HUES6 (cell line): ENCODE results near the gene HOXD11.

Experiments used
- H3K27ac ChIP-seq: 2 replicates; pipeline ENCODE4 v1.7.0; 2013; ENCODE audit warnings: low read depth, mild to moderate bottlenecking, low read length, inconsistent platforms
- H3K27me3 ChIP-seq: 2 replicates; pipeline ENCODE4 v1.6.1; 2013; ENCODE audit warnings: low read length; ENCODE audit not compliant: control insufficient read depth, insufficient read depth
- H3K36me3 ChIP-seq: 2 replicates; pipeline ENCODE4 v1.6.1; 2013; ENCODE audit warnings: low read length; ENCODE audit not compliant: control insufficient read depth, insufficient read depth
- H3K4me1 ChIP-seq: 2 replicates; pipeline ENCODE4 v1.6.1; 2013; ENCODE audit warnings: low read length; ENCODE audit not compliant: control insufficient read depth, insufficient read depth
- H3K4me3 ChIP-seq: 2 replicates; pipeline ENCODE4 v1.5.1; 2013; ENCODE audit warnings: low read depth, low read length
- H3K9ac ChIP-seq: one replicate; pipeline ENCODE4 v1.6.1; 2013; ENCODE audit warnings: mild to moderate bottlenecking, low read length
- H3K9me3 ChIP-seq: 2 replicates; pipeline ENCODE4 v1.6.1; 2013; ENCODE audit warnings: low read depth, low read length; ENCODE audit not compliant: control insufficient read depth, insufficient read depth

The HOXD11 gene

GRCh38 chr2:176096986-176097819 lies 9.9 kb upstream of the HOXD11 start:
- H3K4me3 ChIP-seq: peak overlapping the region; percentile 53
- peaks cover 44% of the 10 kb centered on the region for H3K4me1 ChIP-seq
- peaks cover 100% of the 10 kb centered on the region for H3K27me3 ChIP-seq
- H3K36me3 ChIP-seq: no peaks in the 10 kb centered on the region
- no peak overlapping the region; the same call in 1 of the 2 replicates for H3K27ac ChIP-seq
- peak overlapping the region; percentile 60 for H3K9ac ChIP-seq
- no peaks in the 10 kb centered on the region for H3K9me3 ChIP-seq

GRCh38 chr2:176097820-176098365 lies 9.2 kb upstream of the HOXD11 start:
- no peaks in the 10 kb centered on the region for H3K9me3 ChIP-seq
- H3K4me1 ChIP-seq: peaks cover 44% of the 10 kb centered on the region
- peak overlapping the region; percentile 20 for H3K9ac ChIP-seq
- H3K36me3 ChIP-seq: no peaks in the 10 kb centered on the region
- peaks cover 100% of the 10 kb centered on the region for H3K27me3 ChIP-seq
- H3K27ac ChIP-seq: no peak overlapping the region
- peak overlapping the region; percentile 48 for H3K4me3 ChIP-seq

GRCh38 chr2:176098366-176099158 lies 8.5 kb upstream of the HOXD11 start:
- H3K4me3 ChIP-seq: peak overlapping the region; percentile 48
- H3K9ac ChIP-seq: peak overlapping the region; percentile 10

GRCh38 chr2:176099159-176099727 lies 7.8 kb upstream of the HOXD11 start:
- peak overlapping the region; percentile 48 for H3K4me3 ChIP-seq
- H3K9me3 ChIP-seq: no peaks in the 10 kb centered on the region
- no peaks in the 10 kb centered on the region for H3K36me3 ChIP-seq
- H3K9ac ChIP-seq: peak overlapping the region; percentile 10
- H3K4me1 ChIP-seq: peaks cover 43% of the 10 kb centered on the region
- H3K27me3 ChIP-seq: peaks cover 100% of the 10 kb centered on the region
- H3K27ac ChIP-seq: no peak overlapping the region

More at GRCh38 chr2:176098366-176099158, 8.5 kb upstream of the HOXD11 start:
- H3K27me3 ChIP-seq: peaks cover 100% of the 10 kb centered on the region
- H3K27ac ChIP-seq: no peak overlapping the region
- H3K9me3 ChIP-seq: no peaks in the 10 kb centered on the region
- H3K36me3 ChIP-seq: no peaks in the 10 kb centered on the region
- peaks cover 39% of the 10 kb centered on the region for H3K4me1 ChIP-seq

- Histone ChIP-seq H3K9ac (peak within 1 kb of the TSS; percentile 10), H3K4me3 (peak within 1 kb of the TSS; percentile 48), H3K9me3 (no peaks in the 10 kb centered on the region), H3K36me3 (no peaks in the 10 kb centered on the region), H3K27ac (no peak within 1 kb of the TSS), H3K4me1 (peaks cover 50% of the 10 kb centered on the region), H3K27me3 (peaks cover 100% of the 10 kb centered on the region)
These were observed 7.1 kb upstream of the HOXD11 start, which contains the start of gene HOXD12 for GRCh38 chr2:176099728-176100546. HOXD12 (plus strand) TSS chr2:176099795; CDS start chr2:176099802, 7 bp downstream.

GRCh38 chr2:176100547-176101140 lies 6.4 kb upstream of the HOXD11 start:
- Histone ChIP-seq H3K27me3 (peaks cover 100% of the 10 kb centered on the region), H3K4me3 (peak overlapping the region; percentile 48; the same call in 1 of the 2 replicates), H3K27ac (no peak overlapping the region), H3K9me3 (no peaks in the 10 kb centered on the region), H3K4me1 (peaks cover 54% of the 10 kb centered on the region), H3K9ac (no peak overlapping the region), H3K36me3 (no peaks in the 10 kb centered on the region)

- no peak overlapping the region for H3K4me3 ChIP-seq
- peaks cover 59% of the 10 kb centered on the region for H3K4me1 ChIP-seq
- no peak overlapping the region for H3K27ac ChIP-seq
- no peaks in the 10 kb centered on the region for H3K36me3 ChIP-seq
- no peak overlapping the region for H3K9ac ChIP-seq
- no peaks in the 10 kb centered on the region for H3K9me3 ChIP-seq
- H3K27me3 ChIP-seq: peaks cover 100% of the 10 kb centered on the region
These were observed 5.8 kb upstream of the HOXD11 start for GRCh38 chr2:176101216-176101830.

GRCh38 chr2:176101842-176102241 lies 5.2 kb upstream of the HOXD11 start:
- H3K9ac ChIP-seq: no peak overlapping the region
- H3K27ac ChIP-seq: no peak overlapping the region
- H3K27me3 ChIP-seq: peaks cover 100% of the 10 kb centered on the region
- H3K36me3 ChIP-seq: no peaks in the 10 kb centered on the region
- H3K4me1 ChIP-seq: peaks cover 53% of the 10 kb centered on the region
- H3K9me3 ChIP-seq: no peaks in the 10 kb centered on the region
- H3K4me3 ChIP-seq: no peak overlapping the region

GRCh38 chr2:176102309-176102866 lies 4.7 kb upstream of the HOXD11 start:
- Histone ChIP-seq H3K4me1 (peaks cover 57% of the 10 kb centered on the region), H3K27me3 (peaks cover 100% of the 10 kb centered on the region), H3K27ac (no peak overlapping the region), H3K9me3 (no peaks in the 10 kb centered on the region), H3K36me3 (no peaks in the 10 kb centered on the region), H3K4me3 (no peak overlapping the region), H3K9ac (no peak overlapping the region)
